Pulmonary artery endothelial cell (primary cell): Measurements from ENCODE around the gene MPDU1. TPM values are rescaled to one million over a fixed set of nuclear protein-coding genes. Genes with fewer than 3 reads are reported as not detected.
"Not testable (repeated sequence)": the region's sequence is repeated elsewhere in the genome, so short reads cannot be mapped to it uniquely, and the experiment has no call there.

Experiments used
- DNase-seq: peaks from one replicate; pipeline ENCODE4 v3.0.0-alpha.2; 2011; ENCODE audit warnings: low read depth, low spot score
- total RNA-seq: library from RNA; depleted of rRNA; stranded (reverse); fragments of >200 nt; gene quantifications from 2 replicates; pipeline ENCODE4 v1.2.3, GENCODE V29; 2014

MPDU1 gene
- total RNA-seq, 1 donor from 2014 or later = 72.5 TPM

- no peak for DNase-seq
Observed at GRCh38 chr17:7580604-7581575, 2.8 kb upstream of the MPDU1 start.

DNA sequence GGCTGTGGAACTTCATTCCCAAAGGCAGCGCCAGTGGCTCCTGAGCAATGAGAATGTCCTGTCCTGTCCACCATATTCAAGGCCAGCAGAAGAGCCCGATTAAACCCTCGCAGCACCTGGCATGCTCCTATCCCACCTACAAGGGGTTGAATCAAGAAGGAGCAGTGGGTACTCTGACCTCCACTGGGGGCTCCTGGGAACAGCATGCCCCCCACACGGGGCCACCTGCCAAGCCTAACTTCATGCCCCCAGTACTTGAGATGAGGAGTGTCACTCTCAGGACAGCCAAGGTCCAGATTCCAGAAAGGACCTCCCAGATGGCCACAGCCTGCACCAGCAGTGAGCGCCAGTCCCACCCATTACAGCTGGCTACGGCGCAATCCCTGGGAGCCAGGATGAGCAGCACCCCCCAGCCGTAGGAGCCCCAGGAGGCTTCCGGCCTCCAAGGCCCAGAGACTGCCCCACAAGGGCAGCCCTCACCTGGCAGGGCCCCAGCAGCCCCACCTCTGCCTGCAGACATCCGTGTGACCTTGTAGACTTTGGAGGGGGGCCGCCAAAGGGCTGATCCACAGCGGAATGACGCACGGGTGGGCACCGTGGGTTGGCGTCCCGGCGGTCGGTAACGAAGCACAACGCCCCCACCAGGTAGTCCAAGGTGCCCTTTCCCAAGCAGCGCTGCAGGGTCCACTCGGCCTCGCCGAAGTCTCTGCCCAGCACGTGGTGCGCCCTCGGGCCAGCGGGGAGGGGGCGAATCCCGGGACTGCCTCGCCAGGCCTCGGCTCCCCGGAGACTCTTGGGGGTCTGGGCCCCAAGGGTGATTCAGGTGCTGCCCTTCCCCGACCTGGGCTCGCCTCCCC lies 1.0 kb upstream of the MPDU1 start:
- DNase-seq = no peak

GRCh38 chr17:7586673-7587419 lies 3.2 kb downstream of the MPDU1 start:
- no peak for DNase-seq

DNA sequence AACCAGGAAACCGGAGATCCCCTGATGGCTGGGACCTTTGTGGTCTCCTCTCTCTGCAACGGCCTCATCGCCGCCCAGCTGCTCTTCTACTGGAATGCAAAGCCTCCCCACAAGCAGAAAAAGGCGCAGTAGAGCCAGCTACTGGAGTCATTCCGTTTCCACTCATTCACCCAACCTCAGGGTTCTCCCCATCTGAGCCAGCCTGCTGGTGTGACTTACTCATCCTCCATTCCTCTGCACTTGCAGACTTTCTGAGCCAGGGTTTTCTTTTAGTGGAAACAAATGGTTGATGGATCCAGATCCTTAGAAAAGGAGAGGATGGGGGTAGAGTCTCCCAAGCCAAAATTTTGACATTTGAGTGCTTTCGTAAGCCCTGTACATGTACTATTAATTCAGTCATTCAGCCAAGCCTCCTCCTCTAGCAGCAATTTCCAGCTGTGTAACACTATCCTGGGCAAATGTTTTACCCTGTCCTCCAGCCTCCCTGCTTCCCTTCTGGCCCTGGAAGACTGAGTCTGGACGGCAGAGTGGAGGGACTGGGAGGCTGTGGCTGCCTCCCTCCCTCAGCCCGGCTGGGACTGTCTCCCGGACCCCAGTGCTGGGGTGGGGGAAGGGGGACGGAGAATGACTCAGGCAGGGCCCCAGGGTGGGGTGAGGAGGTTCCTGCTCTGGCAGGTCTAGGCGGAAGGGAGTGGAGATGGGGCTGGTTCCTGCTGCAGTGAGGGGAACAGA lies 3.9 kb downstream of the MPDU1 start:
- no peak for DNase-seq

DNA sequence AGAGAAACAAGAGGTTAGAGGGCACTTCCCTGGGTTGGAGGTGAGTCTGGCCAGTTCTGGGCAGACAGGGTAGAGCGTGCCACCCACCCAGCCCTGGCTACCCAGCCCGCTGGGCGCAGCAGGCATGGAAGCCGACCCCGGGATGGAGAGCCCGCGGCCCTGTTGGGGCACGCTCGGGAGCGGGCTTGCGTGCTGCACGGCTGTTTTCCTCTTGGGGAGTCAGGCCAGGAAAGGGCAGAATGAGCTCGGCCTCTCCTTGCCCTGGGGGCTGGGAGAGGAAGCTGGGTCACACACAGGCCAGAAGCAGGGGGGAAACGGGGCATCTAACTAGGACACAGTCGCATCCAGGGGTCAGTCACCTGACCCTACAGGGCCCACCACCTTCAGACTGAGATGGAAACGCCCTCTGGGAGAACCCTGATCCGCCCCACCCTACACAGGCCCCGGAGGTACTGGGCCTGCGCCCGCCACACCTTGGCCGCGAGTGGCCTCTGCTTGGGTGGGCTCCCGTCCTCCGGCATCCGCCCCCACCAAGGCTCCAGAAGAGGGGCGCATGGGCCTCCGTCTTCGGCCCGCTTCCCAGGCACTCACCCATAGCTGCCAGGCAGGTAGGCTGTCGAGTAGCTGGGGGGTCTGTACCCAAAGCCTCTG lies 5.0 kb downstream of the MPDU1 start:
- no peak for DNase-seq

DNA sequence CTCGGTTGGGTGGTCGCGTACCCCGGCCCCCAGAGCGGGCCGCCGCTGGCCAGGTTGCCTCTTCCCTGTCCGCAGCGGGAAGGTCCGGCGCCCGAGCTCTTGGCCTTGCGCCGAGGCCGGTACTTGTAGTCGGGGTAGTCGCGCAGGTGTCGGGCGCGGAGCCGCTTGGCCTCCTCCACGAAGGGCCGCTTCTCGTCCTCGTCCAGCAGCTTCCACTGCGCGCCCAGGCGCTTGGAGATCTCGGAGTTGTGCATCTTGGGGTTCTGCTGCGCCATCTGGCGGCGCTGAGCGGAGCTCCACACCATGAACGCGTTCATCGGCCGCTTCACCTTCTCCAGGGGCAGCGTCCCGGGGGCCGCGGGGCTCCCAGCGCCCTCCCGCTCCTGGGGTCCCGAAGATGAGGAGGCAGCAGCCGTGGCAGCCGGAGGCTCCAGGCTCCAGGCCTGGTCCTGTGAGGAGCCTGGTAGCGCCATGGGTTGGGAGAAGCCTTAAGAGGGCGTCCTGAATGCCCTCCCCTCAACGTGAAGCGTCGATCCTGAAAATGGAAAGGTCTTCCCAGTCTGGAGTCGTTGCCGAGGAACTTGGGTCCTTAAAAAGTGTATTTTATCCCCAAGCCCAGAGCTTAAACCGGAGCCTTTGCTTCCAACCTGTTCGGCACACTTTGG lies 5.7 kb downstream of the MPDU1 start:
- DNase-seq = peak; percentile 52

DNA sequence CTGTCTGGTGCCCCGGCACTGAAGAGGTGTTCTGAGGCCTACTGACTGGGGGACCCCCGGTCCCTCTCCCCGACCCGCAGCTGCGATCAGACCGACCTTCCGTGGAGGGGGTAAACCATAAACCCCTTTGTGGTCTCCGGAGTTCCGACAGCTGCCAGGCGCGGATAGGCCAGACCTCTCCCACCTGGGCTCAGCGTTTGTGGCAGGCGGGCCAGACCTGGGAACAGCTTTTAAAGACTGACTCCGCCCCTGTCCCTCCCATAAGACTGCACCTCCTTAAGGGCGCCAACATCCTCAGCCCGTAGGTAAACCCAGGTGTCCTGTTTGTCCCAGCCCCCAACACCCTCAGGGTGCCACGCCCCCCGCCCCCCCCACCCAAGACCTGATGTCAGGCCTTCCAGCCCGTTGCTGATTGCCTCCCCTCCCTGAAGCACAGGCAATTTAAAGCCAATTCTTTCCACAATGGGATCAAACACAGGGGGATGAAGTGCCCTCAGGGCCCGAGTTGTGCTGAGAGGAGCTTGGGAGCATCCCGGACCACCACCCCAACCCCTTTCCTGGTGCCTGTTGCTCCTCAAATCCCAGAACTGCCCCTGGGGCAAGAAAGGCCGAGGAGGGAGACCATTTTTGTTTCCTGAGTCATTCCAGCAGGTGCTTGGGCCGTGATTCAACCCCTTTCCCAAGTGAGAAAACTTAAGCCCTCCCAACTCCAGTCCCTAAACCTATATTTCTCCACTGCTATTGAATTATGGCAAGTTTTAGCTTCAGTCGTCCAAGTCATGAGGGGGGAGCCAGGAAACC lies 6.4 kb downstream of the MPDU1 start, which contains the start of gene SOX15:
Gene SOX15 (minus strand): TSS at position 204 of the 801 bp plus-strand sequence. CDS start 418 bp downstream, outside the sequence.
- DNase-seq = no peak

- no peak for DNase-seq
Observed at GRCh38 chr17:7590743-7591142, 7.1 kb downstream of the MPDU1 start.

DNA sequence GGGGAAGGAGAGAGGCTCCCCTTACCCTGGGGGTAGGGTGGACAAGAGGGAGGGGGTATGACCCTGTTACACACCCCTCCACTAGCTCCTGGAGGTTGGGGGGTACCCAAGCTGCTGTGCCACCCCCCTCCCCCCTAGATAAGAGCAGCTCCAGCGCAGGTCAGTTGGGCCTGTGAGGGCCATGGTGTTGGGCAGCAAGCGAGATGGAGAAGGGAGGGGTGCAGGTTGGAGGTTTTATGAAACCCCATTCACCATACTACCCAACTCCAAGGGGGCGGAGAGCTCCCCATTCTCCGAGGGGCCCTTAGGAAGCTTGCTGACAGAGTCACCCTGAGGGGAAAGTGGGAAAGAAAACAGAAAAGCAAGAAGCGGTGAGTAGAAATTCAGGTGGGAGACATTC lies 7.9 kb downstream of the MPDU1 start:
- DNase-seq = no peak

DNA sequence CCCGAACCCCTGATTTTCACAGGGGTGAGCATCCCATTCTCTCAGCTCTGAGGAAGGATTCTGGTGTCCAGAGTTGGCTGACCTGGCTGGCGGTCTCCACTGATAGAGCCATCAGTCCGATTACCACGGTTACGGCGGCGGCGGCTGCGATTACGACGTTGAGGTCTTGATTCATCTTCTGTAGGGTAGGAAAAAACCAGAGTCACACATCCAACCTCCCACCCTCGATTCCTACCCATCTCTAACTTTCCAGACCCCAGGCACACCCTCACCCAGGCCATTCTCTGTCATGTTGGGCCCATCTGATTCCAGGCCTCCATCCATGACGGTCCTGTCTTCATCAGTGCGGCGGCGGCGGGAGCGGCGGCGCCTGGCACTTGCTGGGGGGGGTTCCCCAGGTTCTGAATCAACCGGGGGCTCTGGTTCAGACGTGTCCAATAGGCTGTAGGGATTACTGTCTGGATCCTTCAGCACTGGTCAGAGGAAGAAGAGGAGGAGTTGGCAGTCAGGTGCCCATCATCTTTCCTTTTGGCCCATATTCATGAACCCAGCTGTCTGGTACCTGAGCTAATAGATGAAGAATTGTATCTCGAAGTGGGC lies 8.9 kb downstream of the MPDU1 start:
- DNase-seq = no peak

DNA sequence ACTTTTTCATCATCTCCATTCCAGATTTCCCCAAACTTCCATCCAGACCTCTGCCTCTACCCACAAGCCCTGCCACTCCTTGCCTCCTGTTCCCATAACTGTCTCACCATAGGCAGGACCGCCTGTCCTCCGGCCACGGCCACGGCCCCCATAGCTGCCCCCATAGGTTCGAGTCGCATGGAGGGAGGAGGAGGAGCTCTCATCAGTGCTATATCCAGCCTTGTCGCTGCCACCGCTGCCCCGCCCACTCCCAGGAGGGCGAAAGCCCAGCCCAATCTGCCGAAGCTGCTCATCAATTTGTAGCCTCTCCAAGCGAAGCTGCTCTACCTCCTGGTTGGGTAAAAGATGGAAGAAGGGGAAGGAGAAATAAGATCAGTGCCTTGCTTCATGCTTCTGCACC lies 9.6 kb downstream of the MPDU1 start:
- no peak for DNase-seq

DNA sequence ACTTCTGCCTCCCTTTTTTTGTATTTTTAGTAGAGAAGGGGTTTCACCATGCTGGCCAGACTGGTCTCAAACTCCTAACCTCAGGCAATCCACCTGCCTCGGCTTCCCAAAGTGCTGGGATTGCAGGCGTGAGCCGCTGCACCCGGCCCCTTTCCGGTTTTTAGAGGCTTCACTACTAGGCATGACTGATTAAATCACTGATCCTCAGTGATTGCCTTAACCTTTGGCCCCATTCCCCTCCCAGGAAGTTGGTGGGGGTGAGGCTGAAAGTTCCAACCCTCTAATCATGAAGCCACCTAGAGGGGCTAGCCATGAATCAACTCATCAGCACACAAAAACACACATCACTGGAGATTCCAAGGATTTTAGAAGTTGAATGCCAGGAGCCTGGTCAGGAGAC lies 13.9 kb downstream of the MPDU1 start:
- not testable (repeated sequence) for DNase-seq

GRCh38 chr17:7606280-7606679 lies 22.6 kb downstream of the MPDU1 start:
- no peak for DNase-seq

DNA sequence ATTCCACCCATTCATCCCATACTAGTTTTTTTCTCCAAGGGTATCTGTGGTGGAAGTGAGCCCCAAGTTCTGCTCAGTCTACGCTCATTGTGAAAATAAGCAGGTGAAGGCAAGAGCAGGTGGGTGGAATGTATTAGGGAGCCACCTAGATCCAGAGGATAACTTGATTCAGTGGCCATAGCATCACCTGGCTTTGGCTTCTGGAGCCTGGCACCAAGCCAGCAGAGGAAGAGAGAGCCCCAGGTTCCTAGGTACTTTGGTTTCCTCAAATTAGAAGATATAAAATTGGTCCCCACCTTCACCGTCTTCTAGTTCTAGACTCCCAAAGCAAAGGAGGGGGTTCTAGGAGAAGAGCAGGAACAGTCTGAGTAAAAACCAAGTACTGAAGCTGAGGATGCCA lies 27.0 kb downstream of the MPDU1 start:
- no peak for DNase-seq

DNA sequence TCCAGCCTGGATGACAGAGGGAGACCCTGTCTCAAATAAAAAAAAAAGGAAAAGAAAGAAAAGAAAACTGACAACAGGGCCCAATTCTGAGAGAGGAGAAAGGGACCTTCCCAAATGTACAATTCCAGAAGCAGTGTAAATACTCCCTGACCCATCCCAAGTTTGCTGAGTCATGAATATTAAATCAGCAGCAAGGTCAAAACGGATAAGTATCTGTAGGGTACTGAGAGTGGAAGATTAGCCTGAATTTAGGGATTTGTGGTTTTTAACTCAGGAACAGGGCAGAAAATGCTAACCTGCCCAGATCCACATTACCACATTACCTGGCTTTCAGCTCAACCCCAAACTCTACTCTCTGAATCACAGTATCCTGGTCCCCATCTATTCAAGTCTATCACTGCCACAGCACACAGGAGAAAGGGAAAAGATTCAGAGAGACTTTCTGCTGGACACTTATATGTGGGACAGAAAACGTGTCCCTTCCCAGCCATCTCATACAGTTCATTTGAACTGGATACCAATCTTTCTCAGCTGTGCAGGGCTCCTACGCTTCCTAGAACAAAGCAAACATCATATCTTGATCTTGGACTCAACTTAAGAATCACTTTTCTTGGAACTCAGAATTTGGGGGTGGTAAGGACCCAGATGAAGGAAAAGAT lies 28.1 kb downstream of the MPDU1 start:
- no peak for DNase-seq

DNA sequence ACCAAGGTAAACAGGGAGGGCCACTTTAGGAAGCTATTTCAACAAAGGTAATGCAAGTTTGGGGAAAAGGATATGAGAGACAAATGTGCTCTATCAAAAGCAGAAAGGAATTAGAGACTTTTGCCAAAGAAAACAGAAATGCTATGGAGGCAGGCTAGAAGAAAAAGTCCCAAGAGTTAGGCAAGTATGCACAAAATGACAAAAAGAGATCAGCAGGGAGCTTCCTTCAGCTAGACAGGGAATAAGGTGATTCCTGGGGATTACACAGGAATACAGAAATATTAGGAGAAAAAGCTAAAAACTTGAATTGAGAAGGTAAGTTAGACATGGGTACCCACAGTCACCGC lies 28.6 kb downstream of the MPDU1 start:
- no peak for DNase-seq

DNA sequence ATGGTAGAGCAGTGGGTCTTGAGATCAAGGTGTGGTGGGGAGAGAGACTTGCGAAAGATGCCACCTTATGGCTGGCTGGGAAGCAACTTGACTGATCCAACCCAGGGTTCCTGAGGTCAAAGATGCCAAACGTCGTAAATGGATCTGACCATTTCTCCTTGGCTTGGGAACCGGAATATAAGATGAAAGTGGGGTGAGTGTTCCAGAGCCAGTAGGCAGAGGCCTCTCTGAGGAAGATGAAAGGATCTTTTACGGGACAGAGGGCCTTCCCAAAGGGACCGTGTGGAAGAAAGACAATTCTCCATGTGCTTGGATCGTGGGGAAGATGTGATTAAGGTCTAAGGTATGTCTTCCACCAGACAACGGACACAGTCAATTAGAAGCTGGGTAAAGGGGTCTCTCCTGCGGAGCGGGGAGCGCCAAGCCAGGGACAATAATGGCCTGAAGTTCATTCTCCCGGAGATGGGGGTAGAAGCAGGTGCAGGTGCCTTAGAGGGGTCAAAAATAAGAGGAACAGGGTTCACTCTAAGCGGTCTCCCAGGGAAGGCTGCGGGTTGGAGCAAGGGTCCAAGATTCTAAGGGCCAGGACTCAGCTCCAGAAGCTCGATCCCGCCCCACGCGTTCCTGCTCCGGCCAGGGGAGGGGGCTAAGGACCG lies 30.2 kb downstream of the MPDU1 start:
- no peak for DNase-seq
